GM19455 (cell line): ENCODE results near the gene BPGM.
"Not testable (repeated sequence)": the region's sequence is repeated elsewhere in the genome, so short reads cannot be mapped to it uniquely, and the experiment has no call there.

ENCODE experiments used
- ATAC-seq: cut with Tn5 transposase; IDR thresholded peaks from one replicate; pipeline ENCODE4 v1.9.1; 2021; ENCODE audit not compliant: unreplicated experiment

The BPGM gene

GRCh38 chr7:134662166-134662870 lies 15.7 kb downstream of the BPGM start:
- no peak for ATAC-seq

DNA sequence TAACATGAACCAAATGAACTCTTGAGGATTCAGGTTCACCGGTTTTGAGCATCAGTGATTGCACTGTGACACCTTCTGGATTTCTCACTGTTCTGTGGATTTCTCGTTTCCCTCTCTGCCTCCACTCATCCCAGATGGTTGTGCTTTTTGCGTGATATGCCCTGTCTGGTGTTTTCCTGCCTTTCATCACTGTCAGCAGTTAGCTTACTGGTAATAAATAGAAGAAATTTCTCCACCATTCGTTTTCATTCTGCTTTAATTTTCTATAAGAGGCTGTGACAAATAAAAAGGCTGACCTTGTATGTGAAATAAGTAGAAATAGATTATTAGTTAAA lies 16.2 kb downstream of the BPGM start:
- no peak for ATAC-seq

GRCh38 chr7:134665045-134665444 lies 18.4 kb downstream of the BPGM start:
- not testable (repeated sequence) for ATAC-seq

- no peak for ATAC-seq
Observed at GRCh38 chr7:134667899-134668298, 21.2 kb downstream of the BPGM start.

DNA sequence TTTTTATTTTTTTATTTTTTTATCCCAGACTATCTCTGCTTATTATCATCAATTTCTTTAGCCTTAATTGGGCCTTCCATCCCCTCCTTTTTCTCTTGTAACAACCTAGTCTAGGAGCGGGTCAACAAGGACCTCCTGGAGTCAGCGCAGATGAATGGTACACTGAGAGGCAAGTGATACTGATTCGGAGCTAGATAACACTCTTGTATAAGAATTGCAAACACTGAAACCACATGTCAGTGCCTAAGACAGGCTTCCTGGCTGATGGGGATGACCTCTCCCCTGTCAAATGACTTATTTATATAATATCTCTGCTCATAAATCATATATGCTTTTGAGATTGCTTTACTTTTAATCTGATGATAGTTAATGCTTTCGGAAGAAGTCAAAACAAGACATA lies 22.7 kb downstream of the BPGM start:
- ATAC-seq: no peak

DNA sequence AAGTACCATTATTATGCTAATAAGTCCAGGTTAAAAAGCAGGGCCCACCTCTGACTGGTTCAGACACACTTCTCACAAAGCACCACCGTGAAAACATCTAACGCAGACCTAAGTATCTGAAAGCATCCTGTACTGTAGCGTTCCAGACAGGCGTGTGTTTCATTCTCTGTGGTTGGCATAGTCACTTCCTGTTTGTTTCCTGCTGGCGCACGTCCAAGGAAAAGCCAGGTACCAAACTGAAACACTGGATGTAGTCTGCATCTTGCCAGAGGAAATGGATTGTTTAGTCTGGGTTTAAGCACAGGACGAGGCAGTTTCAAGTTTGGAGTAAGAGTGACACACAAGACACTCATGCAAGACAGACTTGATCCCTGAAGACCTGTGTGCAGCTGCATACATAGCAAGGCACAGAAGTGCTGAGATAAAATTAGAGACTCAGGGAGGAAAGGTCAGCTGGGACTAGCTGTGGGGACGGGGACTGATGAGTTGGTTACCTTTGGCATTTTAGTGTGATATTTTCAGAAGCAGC lies 23.3 kb downstream of the BPGM start:
- no peak for ATAC-seq

DNA sequence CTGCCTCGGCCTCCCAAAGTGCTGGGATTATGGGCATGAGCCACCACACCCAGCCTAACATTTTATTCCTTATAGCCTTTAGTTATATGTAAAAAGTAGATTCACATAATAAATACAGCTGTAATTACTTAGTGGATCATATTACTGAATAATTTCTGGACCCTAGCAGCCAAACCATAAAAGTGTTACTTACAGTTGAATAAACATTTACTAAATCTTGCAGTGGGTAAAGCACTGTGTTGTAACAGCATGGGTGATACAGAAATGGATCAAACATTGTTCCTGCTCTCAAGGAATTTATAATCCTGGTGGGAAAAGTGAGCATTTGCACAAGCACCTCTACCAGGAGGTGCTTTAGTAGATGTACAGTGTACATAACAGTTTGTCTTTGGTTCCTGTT lies 25.0 kb downstream of the BPGM start:
- ATAC-seq: no peak

- ATAC-seq: no peak
Observed at GRCh38 chr7:134674424-134674823, 27.8 kb downstream of the BPGM start.

DNA sequence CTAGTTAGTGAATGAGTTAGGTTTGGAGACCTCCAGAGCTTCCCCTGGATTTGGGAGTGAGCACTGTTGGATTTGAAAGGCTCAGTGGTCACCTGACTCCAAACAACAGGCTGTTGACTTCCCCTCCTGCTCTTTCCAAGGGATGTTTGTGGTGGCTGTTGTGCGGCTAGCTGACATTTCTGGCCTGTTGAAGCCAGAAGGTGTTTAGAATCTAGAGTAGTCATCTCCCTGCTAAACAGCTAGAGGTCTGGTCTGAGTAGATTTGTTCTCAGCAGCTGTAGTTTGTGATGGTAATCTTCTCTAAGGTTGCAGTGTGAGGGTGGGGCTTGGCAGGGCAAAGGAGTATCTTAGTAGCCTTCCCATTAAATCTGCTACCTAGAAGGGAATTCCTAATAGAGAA lies 30.1 kb downstream of the BPGM start:
- ATAC-seq: no peak

GRCh38 chr7:134678115-134678514 lies 31.5 kb downstream of the BPGM start:
- ATAC-seq: no peak

GRCh38 chr7:134679006-134679405 lies 32.4 kb downstream of the BPGM start:
- no peak for ATAC-seq

GRCh38 chr7:134684165-134684564 lies 37.5 kb downstream of the BPGM start:
- no peak for ATAC-seq

DNA sequence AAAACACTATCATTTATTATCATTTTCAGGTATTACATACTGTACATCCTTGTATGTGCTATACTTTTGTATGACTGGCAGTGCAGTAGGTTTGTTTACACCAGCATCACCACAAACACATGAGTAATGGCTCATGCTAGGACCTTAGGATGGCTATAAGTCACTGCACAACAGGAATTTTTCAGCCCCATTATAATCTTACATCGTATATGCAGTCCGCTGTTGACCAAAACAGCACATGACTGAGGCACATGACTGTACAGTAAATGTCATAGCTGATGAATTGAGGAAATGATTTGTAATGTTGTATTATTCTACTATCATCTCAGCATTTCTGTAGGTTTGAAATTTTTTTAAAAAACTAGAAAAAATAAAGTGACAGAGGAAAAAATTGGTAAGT lies 38.6 kb downstream of the BPGM start:
- ATAC-seq: no peak

DNA sequence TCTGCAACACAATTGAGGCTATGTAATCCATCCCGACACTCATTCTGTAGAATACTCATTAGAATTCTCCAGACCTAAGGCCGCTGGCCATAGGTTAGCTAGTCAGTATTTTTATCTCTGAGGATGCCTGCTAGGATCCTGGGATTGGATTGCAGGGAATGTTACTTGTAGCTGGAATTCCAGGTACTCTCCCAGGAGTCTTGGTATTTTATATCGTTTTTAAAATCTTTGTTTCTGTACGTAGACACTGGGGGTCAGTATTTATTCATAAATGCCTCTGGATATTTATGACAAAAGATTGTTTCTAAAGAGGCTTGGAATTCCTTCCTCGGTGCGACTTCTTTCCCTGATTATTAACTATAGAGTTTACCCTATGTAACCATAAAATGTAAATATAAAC lies 40.1 kb downstream of the BPGM start:
- ATAC-seq: no peak

DNA sequence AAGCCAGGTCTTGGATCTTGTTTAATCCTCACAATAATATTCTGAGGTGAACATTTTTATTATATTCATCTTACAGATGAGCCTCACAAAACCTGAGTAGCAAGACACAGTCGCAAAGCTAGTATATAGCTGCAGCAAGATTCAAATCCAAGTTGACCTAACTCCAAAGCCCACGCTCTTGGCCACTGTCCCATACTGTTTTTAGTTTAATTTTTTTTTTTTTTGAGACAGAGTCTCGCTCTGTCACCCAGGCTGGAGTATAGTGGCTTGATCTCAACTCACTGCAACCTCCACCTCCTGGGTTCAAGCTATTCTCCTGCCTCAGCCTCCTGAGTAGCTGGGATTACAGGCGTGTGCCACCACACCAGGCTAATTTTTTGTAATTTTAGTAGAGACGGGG lies 42.9 kb downstream of the BPGM start:
- not testable (repeated sequence) for ATAC-seq

- ATAC-seq: no peak
Observed at GRCh38 chr7:134690016-134690415, 43.4 kb downstream of the BPGM start.

DNA sequence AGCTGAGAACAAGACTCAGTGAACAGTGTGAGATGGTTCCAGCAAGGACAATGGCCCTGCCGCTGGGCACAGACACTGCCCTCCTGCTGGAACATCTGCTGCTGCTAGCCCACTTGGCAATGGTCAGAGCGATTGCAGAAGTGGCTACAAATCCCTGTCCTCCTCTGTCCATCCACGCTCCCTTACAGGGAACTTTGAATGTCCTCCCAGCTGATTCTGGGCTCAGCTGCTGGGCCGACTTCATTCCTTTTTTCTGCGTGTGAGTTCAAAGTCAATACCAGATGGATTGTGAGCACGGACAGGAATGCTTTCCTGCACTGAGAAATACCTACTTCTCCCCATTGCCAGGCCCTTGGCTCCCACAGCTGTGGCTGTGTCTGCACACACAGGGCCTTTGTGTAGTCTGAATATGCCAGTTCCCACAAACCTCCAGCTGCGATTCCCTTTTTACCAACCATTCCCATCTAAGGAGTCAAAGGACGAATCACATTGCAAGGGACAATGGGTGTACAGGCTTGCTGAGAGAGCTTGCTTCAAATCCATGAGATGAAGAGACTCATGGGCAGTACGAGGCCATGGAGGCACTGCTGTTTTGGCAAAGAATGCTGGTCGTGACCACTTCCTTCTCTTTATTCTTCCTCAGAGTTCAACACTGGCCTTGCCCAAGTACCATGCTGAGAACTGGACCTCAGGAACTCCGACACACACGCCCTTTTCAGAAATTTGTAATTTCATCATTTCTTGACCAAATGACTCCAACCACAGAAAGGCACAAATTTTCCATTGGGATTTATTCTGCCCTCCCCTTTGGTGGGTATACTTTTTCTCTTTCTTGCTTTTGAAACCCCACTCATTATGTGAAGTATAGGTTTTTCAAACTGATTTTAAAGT lies 44.2 kb downstream of the BPGM start:
- ATAC-seq: no peak

DNA sequence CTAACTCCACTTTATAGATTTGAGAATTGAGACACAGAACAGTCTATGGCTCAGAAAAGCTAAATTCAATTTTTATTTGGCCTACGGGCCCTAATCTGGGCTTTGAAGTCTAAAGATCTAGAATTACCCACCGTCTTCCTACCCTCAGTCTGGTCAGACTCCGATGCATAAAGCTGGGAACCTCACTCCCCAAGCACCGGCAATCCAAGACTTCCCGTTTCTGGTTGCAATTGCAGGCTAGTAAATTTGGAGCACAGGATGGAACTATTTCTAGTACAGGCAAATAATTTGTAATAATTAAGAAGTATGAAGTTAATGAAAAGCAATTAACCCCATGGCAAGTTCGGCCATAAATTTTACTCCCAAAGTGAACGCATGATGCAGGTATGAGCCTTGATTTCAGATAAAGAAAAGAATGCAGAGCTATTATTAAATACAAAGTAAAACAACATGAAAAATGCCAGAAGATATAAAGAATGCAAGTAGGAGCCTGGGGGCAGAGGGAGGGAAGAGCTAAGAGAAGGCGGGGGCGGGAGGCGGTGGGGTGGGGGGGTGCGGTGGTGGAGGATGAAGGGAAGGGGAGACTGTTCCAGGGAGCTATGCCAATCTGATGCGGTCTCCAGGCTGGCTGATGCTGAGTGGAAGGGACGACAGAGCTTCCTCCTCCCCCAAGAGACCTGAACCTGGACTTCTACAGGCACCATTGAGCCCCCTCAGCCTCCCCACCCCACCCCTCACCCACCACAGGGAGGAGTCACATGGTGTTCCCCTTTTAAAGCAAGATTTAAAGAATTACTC lies 45.1 kb downstream of the BPGM start:
- ATAC-seq: no peak

DNA sequence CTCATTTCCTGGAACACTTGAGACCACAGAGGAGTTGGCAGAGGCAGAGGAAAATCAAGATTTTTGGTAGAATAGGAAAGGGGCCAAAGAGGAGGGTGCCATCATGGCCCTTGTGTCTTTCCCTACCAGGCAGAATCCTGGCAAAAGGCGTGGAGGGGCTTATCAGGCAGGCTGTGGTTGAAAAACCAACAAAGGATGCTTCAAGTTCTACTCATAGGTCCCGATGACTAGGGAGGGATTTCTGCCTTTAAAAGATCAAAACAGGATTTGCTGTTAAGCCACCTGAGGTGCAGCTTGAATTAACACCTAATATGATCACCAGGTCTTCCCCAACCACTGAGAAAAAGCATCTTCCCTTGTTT lies 45.7 kb downstream of the BPGM start:
- ATAC-seq: no peak

DNA sequence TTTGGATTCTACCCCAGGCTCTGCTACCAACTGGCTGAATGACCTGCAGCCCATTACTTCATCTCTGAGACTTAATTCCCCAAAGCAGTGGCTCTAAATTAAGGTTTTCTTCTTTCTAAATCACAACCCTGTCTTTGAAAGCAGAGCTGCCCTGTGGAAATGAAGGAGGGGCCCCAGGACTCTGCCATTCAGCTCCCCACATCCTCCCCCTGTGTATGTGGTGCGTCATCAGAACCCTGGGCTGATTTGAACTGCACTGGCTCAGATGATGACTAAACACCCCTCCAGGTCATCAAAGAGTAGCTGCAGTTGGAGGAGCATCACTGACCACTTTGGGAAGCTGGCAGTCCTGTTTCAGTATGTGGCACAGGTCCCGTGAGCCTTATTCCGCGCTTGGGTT lies 46.6 kb downstream of the BPGM start:
- no peak for ATAC-seq

DNA sequence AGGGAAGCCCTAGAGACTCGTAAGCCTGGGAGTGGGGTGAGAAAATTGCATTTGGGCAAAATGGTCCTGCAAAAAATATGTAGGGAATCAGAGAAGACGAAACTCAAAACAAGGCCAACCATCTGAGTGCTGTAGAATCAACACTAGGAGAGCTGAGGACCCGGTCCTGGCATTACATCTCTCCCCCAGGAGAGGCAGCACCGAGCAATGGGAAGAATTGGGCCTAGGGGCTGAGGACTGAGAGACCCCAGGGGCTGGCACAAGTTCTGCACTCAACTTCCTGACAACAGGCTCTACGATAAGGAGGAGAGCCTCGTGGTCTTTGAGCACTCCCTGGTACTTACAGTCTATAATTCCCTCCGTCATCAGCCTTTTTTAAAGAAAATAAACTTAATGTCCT lies 47.6 kb downstream of the BPGM start:
- no peak for ATAC-seq

DNA sequence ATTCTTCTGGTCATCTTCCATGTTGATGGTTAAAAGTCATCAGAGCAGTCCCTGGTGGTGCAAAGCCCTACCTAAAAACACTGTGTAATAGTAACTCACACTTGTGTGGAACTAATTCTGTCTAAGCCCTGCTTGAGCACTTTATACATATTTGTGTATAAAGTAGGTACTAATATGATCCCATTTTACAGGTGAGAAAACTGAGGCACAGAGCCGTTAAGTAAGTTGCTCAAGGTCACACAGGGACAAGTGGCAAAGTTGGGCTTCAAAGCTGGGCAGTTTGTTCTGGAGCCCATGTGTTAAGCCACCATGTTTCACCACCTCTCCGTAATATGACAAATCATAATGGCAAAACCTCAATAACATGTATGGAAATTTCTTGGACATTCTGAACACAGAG lies 48.1 kb downstream of the BPGM start:
- ATAC-seq: no peak
